AG04450 (cell line): ENCODE results near the gene TRDN. TPM values are rescaled to one million over a fixed set of nuclear protein-coding genes. Genes with fewer than 3 reads are reported as not detected.

Source experiments
- CTCF ChIA-PET: fragments of 300-600, 350-600 bp; formaldehyde crosslinking; extraction: SDS; loops from one replicate; lab custom pipeline; 2022; ENCODE audit warnings: antibody characterized with exemption, inconsistent platforms; lab: Charles Lee
- POLR2A ChIA-PET: fragments of 350-600 bp; formaldehyde crosslinking; extraction: SDS; loops from one replicate; lab custom pipeline; 2021; ENCODE audit warnings: antibody characterized with exemption, inconsistent platforms; lab: Yijun Ruan, JAX
- DNase-seq: peaks from one replicate; pipeline ENCODE4 v3.0.0-alpha.2; 2011; ENCODE audit warnings: low read depth, low spot score
- H3K27ac ChIP-seq: one replicate; pipeline ENCODE4 v1.5.1; 2012; ENCODE audit warnings: low read depth, low read length, control low read depth
- H3K27me3 ChIP-seq: one replicate; pipeline ENCODE4 v1.6.0; 2012; ENCODE audit warnings: low read length; ENCODE audit not compliant: control insufficient read depth, insufficient read depth
- H3K4me3 ChIP-seq: 2 replicates; pipeline ENCODE4 v1.5.1; 2011; ENCODE audit warnings: mild to moderate bottlenecking, low read depth, low read length, control low read depth
- H3K9me3 ChIP-seq: 2 replicates; pipeline ENCODE4 v1.5.1; 2012; ENCODE audit warnings: low read length; ENCODE audit not compliant: control insufficient read depth, insufficient read depth
- polyA plus RNA-seq: library from polyadenylated mRNA; depleted of rRNA; stranded (reverse); fragments of >200 nt; gene quantifications from 2 replicates; pipeline ENCODE4 v1.2.3, GENCODE V29; 2011; rRNA removed
- TF ChIP-seq, protein P1 (sequence below): IDR thresholded peaks from 2 replicates; pipeline ENCODE4 v1.5.1; 2011; ENCODE audit warnings: low read depth, low read length, control low read depth, inconsistent platforms

Gene TRDN
- polyA plus RNA-seq, 1 experiment = not detected

DNA sequence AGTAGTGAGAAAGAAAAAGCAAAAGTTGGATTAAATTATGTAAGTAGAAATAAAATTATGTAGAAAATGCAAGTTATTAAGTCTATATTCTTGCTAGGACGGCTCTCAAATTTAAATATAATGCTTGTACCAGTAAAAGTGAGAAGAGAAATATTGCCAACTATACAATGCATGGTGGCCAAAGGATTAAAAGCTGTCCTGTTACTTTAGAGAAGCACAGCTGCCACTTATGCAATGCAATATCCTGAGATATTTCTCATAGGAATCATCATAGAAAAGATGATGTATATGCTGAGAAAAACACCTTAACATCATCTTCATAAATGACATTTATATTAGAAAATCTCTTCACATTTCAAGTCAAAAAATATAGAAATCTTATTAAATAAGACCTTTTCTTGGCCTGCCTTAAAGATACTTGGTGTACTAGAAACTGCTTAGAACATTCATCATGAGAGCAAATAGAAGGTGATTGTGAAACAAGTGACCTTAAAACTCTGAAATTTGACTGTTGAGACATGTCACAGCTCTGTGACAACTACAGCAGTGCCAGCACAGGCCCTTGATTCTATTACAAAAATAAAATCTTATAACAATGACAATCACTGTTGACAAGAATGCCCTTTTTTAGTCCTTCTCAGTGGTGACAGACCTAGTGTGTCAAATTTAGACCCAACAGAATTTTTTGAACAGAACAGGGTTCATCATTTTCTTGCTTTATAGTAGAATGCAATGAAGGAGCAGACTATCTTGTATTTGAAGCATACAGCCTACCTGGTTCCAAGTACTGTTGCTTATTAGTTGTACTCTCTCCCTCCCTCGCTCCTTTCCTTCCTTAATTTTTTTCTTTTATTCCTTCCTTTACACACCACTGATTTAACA, 467.6 kb downstream of the TRDN start:
- Histone ChIP-seq H3K27ac (no peak overlapping the region), H3K4me3 (no peak overlapping the region), H3K27me3 (no peaks in the 10 kb centered on the region), H3K9me3 (no peaks in the 10 kb centered on the region)
- ChIA-PET POLR2A (no interaction called here), CTCF (no interaction called here)
- TF ChIP-seq, protein P1, sequence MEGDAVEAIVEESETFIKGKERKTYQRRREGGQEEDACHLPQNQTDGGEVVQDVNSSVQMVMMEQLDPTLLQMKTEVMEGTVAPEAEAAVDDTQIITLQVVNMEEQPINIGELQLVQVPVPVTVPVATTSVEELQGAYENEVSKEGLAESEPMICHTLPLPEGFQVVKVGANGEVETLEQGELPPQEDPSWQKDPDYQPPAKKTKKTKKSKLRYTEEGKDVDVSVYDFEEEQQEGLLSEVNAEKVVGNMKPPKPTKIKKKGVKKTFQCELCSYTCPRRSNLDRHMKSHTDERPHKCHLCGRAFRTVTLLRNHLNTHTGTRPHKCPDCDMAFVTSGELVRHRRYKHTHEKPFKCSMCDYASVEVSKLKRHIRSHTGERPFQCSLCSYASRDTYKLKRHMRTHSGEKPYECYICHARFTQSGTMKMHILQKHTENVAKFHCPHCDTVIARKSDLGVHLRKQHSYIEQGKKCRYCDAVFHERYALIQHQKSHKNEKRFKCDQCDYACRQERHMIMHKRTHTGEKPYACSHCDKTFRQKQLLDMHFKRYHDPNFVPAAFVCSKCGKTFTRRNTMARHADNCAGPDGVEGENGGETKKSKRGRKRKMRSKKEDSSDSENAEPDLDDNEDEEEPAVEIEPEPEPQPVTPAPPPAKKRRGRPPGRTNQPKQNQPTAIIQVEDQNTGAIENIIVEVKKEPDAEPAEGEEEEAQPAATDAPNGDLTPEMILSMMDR = no peak
- DNase-seq = no peak

DNA sequence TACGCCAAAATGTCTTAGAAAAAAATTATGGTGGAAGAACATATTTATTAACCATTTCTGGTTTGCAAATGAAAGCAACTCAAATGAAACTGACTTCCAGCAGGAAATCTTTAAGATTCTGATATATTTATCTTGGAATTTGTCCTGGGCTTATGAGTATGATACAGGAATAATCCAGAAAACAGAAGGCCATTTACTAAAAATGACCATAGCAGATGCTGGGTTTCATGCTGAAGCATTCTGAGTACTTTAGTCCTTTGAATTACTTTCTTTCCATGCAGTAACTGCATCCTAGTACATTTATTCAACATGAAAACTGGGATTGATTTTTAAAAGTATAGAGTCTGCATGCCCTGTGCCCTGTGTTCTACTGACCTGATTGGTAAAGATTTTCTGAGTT, 468.3 kb downstream of the TRDN start:
- no peaks in the 10 kb centered on the region for H3K27me3 ChIP-seq
- POLR2A ChIA-PET = no interaction called here
- H3K27ac ChIP-seq = no peak overlapping the region
- no peak for DNase-seq
- no peak overlapping the region for H3K4me3 ChIP-seq
- no peaks in the 10 kb centered on the region for H3K9me3 ChIP-seq
- CTCF ChIA-PET = no interaction called here
- TF ChIP-seq, protein P1 = no peak

Other genes with a start within 250 kb of the TRDN start
- gene NKAIN2, start 166.9 kb upstream of the TRDN start, polyA plus RNA-seq = not detected in 2 replicates